ENCODE measurements around the gene ZBTB46.

ZBTB46 gene

GRCh38 chr20:63808964-63809674 is 21.9 kb downstream of the ZBTB46 start:
- H3K36me3 ChIP-seq (ENCODE audit: insufficient read depth), result no peaks in the 10 kb centered on the region
- no peak overlapping the region for H2AFZ ChIP-seq (ENCODE audit: low read depth)
- H3K9ac ChIP-seq, result no peak overlapping the region
- H3K4me1 ChIP-seq (ENCODE audit: low read depth, poor library complexity, severe bottlenecking), result peaks cover 7% of the 10 kb centered on the region
- no peak for TF ChIP-seq CTCF (conservative IDR thresholded peaks at IDR 0.05; ENCODE audit: low read depth, low read length)
- H3K27me3 ChIP-seq (ENCODE audit: insufficient read depth, low read depth), result peaks cover 73% of the 10 kb centered on the region
- no peak overlapping the region for H3K27ac ChIP-seq
- no peaks in the 10 kb centered on the region for H4K20me1 ChIP-seq (ENCODE audit: insufficient read depth)
- H3K4me3 ChIP-seq (IDR thresholded peaks at IDR 0.05; ENCODE audit: insufficient read depth, low read depth, low read length), result no peak overlapping the region
- no peaks in the 10 kb centered on the region for H3K79me2 ChIP-seq (ENCODE audit: insufficient read depth, low read depth)
- H3K4me2 ChIP-seq, result no peak overlapping the region

- no peak overlapping the region for H3K9ac ChIP-seq
- no peaks in the 10 kb centered on the region for H3K36me3 ChIP-seq (ENCODE audit: insufficient read depth)
- H3K4me2 ChIP-seq, result no peak overlapping the region
- peaks cover 7% of the 10 kb centered on the region for H3K4me1 ChIP-seq (ENCODE audit: low read depth, poor library complexity, severe bottlenecking)
- H3K4me3 ChIP-seq (IDR thresholded peaks at IDR 0.05; ENCODE audit: insufficient read depth, low read depth, low read length), result no peak overlapping the region
- no peak overlapping the region for H2AFZ ChIP-seq (ENCODE audit: low read depth)
- no peak for TF ChIP-seq CTCF (conservative IDR thresholded peaks at IDR 0.05; ENCODE audit: low read depth, low read length)
- no peak overlapping the region for H3K27ac ChIP-seq
- H3K27me3 ChIP-seq (ENCODE audit: insufficient read depth, low read depth), result peaks cover 68% of the 10 kb centered on the region
- no peaks in the 10 kb centered on the region for H4K20me1 ChIP-seq (ENCODE audit: insufficient read depth)
- H3K79me2 ChIP-seq (ENCODE audit: insufficient read depth, low read depth), result no peaks in the 10 kb centered on the region
These were observed 22.8 kb downstream of the ZBTB46 start for GRCh38 chr20:63808145-63808724.

GRCh38 chr20:63807654-63808053 is 23.4 kb downstream of the ZBTB46 start:
- Histone ChIP-seq H3K4me3 (IDR thresholded peaks at IDR 0.05; ENCODE audit: insufficient read depth, low read depth, low read length) (no peak overlapping the region), H3K27me3 (ENCODE audit: insufficient read depth, low read depth) (peaks cover 68% of the 10 kb centered on the region), H4K20me1 (ENCODE audit: insufficient read depth) (no peaks in the 10 kb centered on the region), H3K36me3 (ENCODE audit: insufficient read depth) (no peaks in the 10 kb centered on the region), H2AFZ (ENCODE audit: low read depth) (no peak overlapping the region), H3K79me2 (ENCODE audit: insufficient read depth, low read depth) (no peaks in the 10 kb centered on the region), H3K9ac (no peak overlapping the region), H3K4me2 (no peak overlapping the region), H3K27ac (no peak overlapping the region), H3K4me1 (ENCODE audit: low read depth, poor library complexity, severe bottlenecking) (peaks cover 7% of the 10 kb centered on the region)
- no peak for TF ChIP-seq CTCF (conservative IDR thresholded peaks at IDR 0.05; ENCODE audit: low read depth, low read length)

GRCh38 chr20:63804308-63804636 is 26.8 kb downstream of the ZBTB46 start:
- no peak overlapping the region for H3K4me2 ChIP-seq
- H2AFZ ChIP-seq (ENCODE audit: low read depth), result no peak overlapping the region
- H3K4me3 ChIP-seq (IDR thresholded peaks at IDR 0.05; ENCODE audit: insufficient read depth, low read depth, low read length), result no peak overlapping the region
- H3K27ac ChIP-seq, result no peak overlapping the region
- TF ChIP-seq CTCF (conservative IDR thresholded peaks at IDR 0.05; ENCODE audit: low read depth, low read length), result no peak
- H3K36me3 ChIP-seq (ENCODE audit: insufficient read depth), result no peaks in the 10 kb centered on the region
- no peaks in the 10 kb centered on the region for H3K79me2 ChIP-seq (ENCODE audit: insufficient read depth, low read depth)
- H3K9ac ChIP-seq, result no peak overlapping the region
- peaks cover 7% of the 10 kb centered on the region for H3K4me1 ChIP-seq (ENCODE audit: low read depth, poor library complexity, severe bottlenecking)
- peaks cover 67% of the 10 kb centered on the region for H3K27me3 ChIP-seq (ENCODE audit: insufficient read depth, low read depth)
- no peaks in the 10 kb centered on the region for H4K20me1 ChIP-seq (ENCODE audit: insufficient read depth)

Measured in KMS-11 (cell line).